ENCODE data around the gene RNF182.
"Not testable (repeated sequence)": the region's sequence is repeated elsewhere in the genome, so short reads cannot be mapped to it uniquely, and the experiment has no call there.

RNF182 gene

DNA sequence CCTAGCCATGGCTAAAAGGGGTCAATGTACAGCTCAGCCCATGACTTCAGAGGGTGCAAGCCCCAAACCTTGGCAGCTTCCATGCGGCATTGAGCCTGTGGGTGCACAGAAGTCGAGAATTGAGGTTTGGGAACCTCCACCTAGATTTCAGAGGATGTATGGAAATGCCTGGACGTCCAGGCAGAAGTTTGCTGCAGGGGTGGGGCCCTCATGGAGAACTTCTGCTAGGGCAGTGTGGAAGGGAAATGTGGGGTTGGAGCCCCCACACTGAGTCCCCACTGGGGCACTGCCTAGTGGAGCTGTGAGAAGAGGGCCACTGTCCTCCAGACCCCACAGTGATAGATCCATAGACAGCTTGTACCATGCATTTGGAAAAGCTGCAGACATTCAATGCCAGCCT lies 47.9 kb downstream of the RNF182 start:
- not testable (repeated sequence) for DNase-seq

DNA sequence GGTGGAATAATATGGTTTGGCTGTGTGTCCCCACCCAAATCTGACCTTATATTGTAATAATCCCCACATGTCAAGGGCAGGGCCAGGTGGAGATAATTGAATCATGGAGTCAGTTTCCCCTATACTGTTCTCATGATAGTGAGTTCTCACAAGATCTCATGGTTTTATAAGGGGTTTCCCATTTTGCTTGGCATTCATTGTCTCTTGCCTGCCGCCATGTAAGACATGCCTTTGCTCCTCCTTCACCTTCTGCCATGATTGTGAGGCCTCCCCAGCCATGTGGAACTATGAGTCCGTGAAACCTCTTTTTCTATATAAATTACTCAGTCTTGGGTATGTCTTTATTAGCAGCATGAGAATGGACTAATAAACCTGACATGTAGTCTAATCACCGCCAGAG lies 48.7 kb downstream of the RNF182 start:
- DNase-seq: not testable (repeated sequence)

DNA sequence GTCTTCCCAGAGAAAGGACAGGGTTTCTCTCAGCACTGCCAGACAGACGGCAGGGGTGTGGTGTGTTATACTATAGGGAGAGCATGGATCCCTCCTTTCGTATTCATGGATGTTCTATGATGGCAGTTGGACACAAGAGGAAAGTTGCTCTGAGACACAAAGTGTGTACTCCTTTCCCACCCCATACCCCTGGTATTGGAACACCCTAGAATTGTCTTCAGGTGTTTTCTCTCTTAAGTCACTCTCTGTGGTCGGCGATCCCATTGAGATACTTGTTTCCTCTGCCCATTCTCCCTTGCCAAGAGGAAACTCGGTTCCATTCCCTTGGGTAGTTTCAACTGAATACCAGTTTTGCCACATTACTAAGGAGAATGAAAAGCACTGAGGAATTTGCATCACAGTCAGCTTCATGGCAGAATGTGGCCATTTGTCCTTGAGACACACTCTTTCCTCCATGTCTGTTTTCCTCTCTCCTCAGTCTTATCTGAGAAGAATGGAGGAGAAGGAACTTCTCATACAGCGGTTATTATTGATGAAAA lies 53.4 kb downstream of the RNF182 start:
- no peak for DNase-seq

DNA sequence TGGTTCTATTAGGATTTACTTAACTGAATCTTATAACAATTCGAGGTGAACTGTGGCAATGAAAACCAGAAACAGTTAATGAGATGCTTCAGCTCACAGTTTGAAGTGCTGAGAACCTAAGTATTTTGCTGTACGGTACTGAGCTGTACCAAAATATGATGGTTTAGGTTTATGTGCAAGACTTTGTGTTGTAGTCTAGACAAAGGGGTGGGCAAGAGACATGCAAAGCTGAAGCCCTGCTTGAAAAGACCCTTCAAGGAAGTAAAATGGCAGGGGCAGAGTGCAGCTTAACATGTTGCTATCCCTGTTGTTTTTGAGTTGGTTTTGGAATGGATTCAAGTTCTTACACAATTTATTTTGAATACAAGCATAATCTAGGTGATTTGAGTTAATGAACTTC lies 54.0 kb downstream of the RNF182 start:
- no peak for DNase-seq

DNA sequence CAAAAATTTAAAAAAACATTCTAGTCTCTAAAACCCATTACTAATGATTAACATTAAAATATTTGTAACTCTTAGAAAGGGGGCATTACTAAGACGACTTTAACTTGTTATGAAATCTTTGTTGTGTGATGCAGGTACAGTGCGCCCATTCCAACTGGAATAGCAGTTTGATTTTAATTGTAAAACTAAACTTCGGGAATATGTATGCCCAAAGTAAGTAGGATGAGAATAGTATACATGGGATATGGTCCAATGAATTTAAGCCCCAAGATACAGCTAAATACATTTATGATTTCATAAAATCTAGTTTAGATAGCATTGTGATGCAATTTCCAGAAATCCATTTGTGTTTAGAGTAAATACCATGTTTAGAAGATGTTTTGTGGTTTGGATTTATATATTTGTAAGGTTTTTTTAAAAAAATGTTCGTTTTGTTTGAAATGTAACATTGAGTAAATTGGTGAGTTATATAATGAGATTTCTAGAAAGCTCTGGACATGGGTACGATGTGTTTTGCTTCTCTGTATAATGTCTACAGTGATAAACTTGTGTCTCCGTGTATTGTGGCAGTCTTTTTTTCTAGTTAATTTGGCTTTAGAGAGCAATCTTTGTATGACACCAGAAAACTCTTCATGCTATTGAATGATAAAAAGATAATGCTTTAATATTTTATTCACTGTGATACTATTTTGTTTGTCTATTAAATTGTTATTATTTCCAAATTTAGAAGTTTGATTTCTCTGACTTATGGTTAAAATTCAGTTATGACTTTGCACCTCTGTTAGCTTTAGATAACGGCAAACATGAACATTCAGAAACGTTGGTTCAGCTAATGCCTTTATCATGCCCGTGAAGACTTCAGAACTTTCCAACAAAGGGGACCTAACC lies 54.8 kb downstream of the RNF182 start:
- no peak for DNase-seq

DNA sequence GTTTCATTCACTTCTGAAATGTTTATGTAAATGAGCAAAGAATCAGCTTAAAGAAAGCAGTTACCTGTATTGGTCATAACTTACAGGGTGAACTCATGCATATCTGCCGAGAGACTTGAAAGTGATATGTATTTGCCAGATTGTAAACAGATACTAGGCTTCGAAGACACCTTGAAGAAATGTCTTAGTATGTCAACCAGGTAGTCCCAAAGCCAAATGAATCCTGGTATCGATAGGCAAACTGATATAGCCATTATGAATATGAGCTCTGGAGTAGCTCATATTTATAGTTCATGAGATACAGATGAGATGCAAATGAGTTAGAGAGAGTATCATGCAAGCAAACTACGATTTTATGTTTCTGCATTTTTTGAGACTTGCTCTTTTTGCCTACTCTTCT lies 55.8 kb downstream of the RNF182 start:
- DNase-seq: no peak

DNA sequence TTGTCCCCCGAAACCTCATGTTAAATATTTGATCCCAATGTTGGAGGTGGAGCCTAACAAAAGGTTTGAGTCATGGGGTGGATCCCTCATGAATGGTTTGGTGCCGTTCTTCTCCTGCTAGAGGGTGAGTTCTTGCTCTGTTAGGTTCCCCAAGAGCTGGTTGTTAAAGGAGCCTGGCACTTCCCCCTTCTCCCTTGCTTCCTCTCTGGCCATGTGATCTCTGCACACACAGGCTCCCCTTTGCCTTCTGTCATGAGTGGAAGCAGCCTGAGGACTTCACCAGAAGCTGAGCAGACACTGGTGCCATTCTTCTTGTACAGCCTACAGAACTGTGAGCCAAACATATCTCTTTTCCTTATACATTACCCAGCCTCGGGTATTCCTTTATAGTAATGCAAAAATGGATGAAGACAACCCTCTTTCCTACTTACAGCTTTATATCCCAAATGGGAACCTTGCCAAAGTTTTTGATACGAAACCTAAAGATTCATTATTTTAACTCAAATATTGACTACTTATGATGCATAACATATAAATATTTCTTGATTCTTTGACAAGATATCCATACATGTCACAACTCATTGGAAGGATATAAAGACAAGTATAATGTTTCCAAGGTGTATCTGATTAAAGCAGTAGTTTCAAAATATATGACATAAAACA lies 61.0 kb downstream of the RNF182 start:
- no peak for DNase-seq

DNA sequence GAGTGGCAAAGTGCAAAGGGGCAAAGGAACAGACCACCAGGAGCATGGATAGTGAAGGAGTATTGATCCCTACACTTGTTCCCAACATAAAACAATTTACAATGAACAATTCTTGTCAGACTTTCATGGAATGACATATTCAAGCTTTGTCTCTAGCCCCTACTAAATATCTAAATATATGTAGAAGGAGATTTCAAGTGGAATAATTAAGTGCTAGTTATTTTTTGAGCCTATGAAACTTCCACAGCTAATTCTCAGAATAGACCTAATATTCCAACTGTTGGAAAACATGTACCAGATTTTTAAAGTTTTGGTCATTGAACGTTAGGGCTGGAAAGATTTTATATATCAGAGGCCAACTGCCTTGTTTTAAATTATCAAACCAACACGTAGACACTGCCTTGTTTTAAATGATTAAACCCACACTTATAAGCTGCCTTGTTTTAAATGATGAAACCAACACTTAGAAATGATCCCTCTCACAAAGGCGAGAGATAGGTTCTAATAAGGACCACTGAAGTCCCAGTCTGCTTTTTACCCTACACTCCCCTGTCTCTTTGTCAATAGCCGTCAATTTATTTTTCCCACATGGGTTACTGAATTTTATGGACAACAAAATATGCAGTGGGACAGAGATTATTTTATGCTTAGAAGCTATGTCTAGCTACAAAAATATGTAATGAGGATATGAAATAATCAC lies 62.1 kb downstream of the RNF182 start:
- no peak for DNase-seq

DNA sequence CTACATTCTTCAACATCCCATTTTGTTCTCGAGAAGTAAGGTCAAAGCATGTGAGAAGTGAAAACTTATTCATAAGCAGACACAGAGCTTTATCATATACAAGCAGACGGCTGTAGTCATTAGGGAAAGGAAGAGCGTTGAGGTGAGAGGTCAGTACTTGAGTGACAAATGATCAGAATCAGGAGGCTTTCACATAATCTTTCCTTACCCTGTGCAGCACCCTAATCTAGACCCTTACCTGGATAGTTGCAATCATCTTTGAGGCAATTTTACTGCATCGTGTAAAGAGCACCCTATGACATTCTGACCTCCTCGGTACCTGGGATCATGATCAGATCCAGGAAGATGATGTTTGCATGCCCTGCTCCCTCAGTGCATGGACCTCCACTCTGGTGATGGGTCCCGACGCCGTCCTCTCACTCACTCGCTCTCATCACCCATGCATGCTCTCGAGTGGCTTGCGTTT lies 62.7 kb downstream of the RNF182 start:
- no peak for DNase-seq

DNA sequence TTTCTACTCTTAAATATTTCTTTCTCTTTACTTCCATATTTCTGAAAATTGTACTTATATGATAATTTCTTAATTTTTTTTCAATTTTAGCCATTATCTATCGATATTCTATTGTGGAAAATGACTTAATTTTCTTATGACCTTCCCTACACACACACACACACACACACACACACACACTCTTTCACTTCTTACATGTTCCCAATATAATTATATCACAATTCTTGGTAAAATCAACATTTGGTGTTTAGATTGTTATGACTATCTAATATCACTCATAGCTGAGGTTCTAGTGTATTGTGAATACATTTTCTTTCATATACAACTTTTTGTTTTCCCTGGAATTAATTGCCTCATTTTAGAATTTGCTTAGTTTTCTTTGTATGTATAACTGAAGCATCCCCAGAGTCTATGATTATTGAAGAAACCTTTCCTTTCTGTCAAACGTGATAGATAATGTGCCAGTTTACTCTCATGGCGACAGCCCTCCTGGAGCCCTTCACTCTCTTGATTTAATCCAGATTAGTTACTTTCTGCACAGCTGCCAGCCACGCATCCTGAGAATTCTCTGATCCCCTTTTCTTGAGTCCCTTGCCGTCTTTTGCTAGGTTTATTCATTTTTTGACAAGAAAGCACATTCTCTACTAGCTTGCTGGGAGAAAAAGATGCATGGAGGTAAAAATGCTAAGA lies 63.4 kb downstream of the RNF182 start:
- DNase-seq: no peak

DNA sequence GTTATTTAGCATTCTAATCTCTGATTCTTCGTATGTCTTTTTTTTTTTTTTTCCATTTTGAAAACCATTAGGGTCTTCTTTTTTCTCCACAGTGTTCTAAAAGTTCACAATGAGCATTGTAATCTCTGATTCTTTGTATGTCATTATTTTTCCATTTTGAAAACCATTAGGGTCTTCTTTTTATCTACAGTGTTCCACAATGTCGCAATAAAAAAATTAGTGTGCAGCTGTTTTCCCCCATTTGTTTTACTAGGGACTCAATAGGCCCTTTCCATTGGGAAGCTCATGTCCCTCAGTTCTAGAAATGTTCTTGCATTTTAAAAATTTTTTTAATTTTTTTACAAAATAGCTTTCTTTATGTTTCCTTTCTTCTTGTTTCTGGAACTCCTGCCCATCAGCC lies 64.2 kb downstream of the RNF182 start:
- DNase-seq: no peak

DNA sequence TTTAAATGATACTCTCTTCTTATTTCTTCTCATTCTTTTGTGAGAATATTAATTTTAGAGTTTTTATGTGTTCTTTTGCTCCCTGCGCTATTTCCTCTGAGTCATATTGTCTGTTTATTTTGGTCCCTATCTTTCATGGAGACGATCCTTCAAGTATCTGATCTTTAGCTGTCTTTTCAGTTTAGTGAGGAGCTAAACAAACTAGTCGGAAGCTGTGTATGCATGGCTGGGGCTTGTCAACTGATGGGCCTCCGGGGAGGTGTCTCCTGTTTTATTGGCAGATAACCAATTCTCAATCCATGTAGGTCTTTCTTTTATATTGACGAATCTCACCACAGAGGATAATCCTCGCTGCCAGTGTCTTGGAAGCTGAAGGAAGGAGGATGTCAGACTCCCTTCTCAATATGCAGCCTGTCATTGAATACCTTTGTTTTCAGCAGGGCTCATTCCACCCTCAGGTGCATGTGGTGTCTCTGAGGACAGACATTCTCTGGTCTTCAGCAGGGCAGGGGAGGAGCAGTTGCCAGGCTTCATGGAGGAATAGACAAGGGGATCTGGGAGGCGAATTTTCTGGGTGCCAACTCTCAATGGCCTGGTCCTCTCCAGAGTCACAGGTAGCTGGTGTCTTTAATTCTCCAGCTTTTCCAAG lies 64.9 kb downstream of the RNF182 start:
- no peak for DNase-seq

DNA sequence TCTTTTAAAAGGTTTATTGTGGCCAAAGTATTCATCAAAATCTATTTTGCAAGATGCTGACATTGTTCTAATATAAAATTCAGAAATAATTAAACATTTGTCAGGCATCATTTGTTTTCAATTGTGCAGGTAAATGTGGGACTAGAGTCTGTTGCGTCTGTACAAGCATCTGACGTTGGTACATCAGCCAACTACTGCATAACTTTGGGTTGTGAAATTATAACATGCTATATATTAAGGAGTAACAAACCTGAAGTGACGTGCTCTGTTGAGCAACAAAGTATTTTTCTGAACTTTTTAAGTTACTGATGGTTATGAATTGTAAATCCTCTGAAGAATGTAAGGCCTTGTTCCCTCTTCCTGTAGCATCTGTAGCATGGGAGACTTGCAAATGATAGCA lies 66.0 kb downstream of the RNF182 start:
- no peak for DNase-seq

DNA sequence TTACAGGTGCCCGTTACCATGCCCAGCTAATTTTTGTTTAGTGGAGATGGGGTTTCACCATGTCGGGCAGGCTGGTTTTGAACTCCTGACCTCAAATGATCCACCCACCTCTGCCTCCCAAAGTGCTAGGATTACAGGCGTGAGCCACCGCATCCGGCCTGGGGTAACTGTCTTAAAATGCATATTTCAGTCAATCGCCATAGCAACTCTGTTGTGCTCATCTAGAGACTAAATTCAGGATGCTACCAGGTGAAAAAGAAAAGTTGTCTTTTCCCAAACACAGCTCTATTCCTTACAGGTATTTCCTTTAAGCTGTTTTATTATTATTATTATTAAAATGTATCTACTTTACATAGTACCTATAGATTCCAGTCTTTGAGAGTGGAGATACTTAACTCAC lies 66.6 kb downstream of the RNF182 start:
- no peak for DNase-seq

DNA sequence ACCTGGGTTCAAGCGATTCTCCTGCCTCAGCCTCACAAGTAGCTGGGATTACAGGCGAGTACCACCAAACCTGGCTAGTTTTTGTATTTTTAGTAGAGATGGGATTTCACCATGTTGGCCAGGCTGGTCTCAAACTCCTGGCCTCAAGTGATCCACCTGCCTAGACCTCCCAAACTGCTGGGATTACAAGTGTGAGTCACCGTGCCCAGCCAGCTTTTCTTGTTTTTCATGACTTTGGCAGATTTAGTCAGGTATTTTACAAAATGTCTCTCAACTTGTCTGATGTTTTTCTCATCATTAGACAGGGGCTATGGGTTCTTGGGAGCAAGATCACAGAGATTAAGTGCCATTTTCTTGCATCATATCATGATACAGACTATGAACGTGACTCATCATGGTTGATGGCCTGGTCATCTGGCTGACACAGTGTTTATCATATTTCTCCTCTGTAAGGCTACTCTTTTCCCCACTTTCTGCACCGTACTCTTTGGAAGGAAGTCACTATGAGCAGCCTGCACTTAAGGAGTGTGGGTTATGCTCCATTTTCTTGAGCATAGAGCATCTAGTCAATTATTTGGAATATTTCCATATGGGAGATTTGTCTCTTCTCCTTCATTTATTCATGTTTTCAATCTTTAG lies 67.8 kb downstream of the RNF182 start:
- no peak for DNase-seq

DNA sequence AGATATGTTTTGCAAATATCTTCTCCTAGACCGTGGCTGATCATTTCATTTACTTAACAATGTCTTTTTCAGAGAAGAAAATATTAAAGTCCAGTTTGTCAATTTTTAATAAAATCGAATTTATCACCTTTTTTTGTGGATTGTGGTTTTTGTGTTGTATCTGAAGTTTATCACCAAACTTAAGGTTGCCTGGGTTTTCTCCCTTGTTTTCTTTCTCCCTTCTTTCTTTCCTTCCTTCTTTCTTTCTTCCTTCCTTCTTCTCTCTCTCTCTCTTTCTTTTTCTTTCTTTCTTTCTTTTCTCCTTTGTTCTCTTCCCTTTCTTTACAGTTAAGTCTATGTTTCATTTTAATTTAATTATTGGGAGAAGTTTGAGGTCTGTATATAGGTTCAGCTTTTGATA lies 68.7 kb downstream of the RNF182 start:
- DNase-seq: no peak

DNA sequence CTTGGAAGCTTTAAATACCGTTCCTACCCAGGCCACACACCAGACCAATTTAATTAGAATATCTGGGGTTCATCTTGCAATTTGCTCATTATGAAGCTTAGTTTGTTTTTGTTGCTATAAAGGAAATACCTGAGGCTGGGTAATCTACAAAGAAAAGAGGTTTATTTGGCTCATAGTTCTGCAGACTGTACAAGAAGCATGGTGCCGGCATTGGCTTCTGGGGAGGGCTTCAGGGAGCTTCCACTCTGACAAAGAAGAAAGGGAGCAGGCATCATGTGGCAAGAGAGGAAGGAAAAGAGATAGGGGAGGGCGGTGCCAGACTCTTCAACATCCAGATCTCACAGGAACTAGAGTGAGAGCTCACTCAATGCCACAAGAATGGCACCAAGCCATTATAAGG lies 73.6 kb downstream of the RNF182 start:
- no peak for DNase-seq

DNA sequence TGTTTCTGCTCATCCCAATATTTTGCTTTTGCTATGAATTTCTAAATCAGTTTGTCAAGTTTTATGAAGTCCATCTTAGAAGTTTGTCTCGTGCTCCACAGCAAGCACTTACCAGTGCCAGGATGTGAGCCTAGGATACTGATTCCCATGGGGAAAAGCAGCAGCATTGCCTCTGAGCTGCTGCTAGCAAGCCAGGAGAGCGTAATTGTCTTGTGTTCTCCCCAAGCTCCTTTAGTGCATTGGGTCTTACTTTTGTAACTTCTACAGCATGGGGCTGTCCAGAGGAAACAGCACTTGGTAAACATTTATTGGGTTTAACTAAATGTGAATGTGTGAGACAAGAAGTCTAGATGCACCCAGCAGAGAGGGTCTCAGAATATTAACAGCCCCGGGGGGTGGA lies 76.1 kb downstream of the RNF182 start:
- DNase-seq: no peak

DNA sequence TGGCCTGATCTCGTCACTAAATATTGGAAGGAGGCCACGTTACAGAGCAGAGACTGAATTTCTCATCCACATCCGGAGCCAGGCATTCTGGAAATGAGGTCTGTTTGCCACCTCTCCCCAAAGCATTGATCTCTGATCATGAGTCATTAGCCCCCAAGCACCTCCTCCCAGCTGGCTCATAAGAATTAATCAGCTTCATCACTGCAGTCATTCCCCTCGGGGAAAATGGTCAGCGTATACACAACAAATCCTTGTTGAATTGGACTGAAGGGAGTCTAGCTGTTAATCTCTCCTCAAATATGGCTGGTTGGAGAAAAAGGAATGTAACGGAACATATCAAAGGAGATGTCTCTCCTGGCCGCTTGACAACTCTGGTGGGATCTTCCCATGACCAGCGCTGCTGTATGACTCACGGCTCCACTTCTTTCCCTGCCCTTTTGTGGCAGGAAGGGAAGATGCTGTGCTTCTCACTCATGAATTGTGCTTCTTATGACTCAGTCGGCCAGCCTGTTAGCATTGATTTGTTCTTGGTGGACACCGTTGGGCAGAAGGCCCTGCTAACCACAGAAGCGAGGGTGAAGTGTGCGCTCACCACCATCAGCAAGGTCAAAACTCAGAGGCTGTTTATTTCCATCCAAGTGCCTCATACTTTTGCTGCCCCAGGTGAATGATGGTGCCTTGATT lies 76.7 kb downstream of the RNF182 start:
- no peak for DNase-seq

DNA sequence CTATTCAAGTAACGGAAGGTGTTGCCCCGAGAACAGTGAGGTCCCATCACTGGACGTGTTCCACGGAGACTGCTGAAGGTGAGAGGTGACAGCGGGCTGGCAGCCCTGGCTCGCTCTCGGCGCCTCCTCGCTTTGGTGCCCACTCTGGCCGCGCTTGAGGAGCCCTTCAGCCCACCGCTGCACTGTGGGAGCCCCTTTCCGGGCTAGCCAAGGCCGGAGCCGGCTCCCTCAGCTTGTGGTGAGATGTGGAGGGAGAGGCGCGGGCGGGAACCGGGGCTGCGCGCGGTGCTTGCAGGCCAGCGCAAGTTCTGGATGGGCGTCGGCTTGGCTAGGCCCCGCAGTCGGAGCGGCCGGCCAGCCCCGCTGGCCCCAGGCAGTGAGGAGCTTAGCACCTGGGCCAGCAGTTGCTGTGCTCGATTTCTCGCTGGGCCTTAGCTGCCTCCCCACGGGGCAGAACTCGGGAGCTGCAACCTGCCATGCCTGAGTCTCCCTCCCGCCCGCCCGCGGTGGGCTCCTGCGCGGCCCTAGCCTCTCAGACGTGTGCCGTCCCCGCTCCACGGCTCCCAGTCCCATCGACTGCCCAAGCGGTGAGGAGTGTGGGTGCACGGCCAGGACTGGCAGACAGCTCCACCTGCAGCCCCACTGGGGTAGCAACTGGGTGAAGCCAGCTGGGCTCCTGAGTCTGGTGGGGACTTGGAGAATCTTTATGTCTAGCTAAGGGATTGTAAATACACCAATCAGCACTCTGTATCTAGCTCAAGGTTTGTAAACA lies 77.6 kb downstream of the RNF182 start:
- DNase-seq: no peak
